Measurements from ENCODE around the gene CARD16.
"Not testable (repeated sequence)": the region's sequence is repeated elsewhere in the genome, so short reads cannot be mapped to it uniquely, and the experiment has no call there.

Gene CARD16

DNA sequence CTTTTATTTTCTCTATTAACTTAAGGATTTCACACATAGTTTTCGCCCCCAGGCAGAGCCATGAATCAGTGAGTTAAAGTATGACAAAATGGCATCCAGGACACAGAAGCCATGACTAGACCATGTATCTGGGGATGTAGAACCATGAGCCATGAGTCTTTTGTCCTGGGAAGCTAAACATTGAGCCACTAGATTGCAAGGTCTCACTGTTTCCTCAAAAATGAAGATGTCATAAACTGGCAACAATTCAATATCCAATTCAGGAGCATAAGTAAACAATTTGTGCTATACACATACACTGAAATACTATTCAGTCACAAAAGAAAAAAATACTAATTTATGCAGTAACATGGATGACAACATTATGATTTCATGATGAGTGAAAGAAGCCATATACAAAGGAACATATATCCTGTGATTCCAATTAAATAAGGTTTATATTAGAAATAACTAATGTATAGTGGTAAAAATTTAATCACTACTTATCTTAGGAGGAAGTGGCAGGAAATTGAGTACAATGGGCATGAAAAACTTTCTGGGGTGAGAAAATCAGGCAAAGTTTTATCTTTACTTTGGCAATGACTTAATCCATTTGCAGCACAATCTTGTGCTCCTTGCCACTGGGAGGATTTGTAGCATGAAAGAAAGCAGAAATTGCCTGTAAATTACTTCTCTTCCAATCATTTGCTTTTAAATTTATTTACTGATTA is 28.5 kb upstream of the CARD16 start:
- TF ChIP-seq, protein P1, sequence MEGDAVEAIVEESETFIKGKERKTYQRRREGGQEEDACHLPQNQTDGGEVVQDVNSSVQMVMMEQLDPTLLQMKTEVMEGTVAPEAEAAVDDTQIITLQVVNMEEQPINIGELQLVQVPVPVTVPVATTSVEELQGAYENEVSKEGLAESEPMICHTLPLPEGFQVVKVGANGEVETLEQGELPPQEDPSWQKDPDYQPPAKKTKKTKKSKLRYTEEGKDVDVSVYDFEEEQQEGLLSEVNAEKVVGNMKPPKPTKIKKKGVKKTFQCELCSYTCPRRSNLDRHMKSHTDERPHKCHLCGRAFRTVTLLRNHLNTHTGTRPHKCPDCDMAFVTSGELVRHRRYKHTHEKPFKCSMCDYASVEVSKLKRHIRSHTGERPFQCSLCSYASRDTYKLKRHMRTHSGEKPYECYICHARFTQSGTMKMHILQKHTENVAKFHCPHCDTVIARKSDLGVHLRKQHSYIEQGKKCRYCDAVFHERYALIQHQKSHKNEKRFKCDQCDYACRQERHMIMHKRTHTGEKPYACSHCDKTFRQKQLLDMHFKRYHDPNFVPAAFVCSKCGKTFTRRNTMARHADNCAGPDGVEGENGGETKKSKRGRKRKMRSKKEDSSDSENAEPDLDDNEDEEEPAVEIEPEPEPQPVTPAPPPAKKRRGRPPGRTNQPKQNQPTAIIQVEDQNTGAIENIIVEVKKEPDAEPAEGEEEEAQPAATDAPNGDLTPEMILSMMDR (conservative IDR thresholded peaks at IDR 0.05; ENCODE audit: control insufficient read depth, insufficient read depth, low read depth, low read length), result no peak
- no peak for DNase-seq (ENCODE audit: low read depth)
- no peak overlapping the region for H3K4me3 ChIP-seq (ENCODE audit: control insufficient read depth, low read depth, low read length)

DNA sequence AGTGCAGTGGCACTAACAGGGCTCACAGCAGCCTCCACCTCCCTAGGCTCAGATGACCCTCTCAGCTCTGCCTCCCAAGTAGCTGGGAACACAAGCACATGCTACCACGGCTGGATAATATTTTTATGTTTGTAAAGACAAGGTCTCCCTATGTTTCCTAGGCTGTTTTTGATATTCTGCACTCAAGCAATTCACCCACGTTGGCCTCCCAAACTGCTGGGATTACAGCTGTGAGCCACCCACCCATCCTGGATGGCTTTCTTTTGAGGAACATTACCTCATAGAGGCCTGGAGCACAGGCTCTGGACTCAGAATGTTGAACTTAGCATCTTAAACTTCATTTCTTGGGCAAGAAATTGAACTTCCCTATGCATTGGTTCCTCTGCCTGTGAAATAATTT is 26.9 kb upstream of the CARD16 start:
- not testable (repeated sequence) for DNase-seq (ENCODE audit: low read depth); H3K4me3 ChIP-seq (ENCODE audit: control insufficient read depth, low read depth, low read length)

DNA sequence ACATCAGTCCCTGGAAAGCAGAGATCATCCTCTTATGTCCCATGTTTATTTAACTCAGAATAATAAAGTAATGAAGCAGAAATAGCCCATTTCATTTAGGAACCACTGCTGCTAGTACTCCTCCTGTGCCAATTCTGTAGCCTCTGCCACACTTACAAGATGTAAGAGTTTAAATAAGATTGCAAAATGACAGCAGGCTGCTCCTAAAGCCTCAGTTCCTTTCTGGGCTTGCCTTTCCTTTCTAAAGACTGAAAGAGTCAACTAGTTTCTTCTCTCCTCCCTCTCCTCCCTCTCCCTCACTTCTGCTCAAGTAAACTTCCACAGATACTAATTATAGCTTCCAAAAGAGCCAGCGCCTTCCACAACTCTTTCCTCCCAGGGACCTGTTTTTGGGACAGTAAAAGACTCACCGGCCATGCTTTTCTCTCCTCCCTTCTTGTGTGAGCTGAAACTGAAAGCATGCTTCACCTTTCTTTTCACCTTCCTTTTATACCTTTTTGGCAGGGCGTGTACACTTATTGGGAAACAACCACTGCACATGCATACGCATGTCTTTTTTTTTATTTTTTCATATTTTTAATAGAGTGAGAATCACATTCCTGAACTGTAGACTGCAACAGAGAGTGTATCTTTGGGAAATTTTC is 26.1 kb upstream of the CARD16 start:
- no peak overlapping the region for H3K4me3 ChIP-seq (ENCODE audit: control insufficient read depth, low read depth, low read length)
- DNase-seq (ENCODE audit: low read depth), result no peak
- TF ChIP-seq, protein P1 (conservative IDR thresholded peaks at IDR 0.05; ENCODE audit: control insufficient read depth, insufficient read depth, low read depth, low read length), result no peak

DNA sequence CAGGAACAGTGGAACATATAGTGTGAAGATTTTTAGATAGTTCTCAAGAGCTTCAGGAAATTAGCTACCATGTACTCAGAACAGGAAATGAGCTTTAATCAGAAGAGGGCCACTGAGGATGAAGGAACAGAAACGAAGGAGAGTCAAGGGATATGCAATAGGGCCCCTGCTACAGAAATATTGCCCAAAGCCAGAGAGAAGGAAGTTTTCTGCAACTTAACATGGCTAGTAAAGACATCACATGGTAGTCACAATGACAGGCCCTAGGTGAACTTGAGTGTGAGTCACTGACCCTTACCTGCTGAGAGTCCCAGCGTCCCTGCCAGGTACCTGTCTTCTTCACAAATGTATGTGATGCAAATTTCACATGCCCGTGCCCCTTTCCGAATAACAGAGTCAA is 25.2 kb upstream of the CARD16 start:
- TF ChIP-seq, protein P1 (conservative IDR thresholded peaks at IDR 0.05; ENCODE audit: control insufficient read depth, insufficient read depth, low read depth, low read length), result no peak
- no peak overlapping the region for H3K4me3 ChIP-seq (ENCODE audit: control insufficient read depth, low read depth, low read length)
- no peak for DNase-seq (ENCODE audit: low read depth)

DNA sequence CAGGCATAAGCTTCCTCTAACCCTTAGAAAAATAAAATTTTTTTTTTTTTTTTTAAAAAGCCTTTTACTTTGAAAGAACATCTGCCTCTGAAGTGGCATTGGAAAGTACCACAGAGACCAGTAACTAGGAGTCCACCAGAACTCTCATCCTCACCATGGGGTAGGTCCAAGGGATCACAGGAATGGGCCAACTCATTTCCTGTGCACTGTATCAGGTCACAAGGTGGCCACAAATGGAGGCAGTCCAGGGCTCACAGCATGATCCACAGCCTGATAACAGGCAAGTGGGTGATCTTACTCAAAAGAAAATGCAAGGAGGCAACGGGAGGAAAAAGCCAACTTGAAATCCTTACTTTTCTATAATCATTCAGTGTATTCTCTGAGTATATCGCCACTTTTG is 24.6 kb upstream of the CARD16 start:
- H3K4me3 ChIP-seq (ENCODE audit: control insufficient read depth, low read depth, low read length); DNase-seq (ENCODE audit: low read depth): not testable (repeated sequence)

DNA sequence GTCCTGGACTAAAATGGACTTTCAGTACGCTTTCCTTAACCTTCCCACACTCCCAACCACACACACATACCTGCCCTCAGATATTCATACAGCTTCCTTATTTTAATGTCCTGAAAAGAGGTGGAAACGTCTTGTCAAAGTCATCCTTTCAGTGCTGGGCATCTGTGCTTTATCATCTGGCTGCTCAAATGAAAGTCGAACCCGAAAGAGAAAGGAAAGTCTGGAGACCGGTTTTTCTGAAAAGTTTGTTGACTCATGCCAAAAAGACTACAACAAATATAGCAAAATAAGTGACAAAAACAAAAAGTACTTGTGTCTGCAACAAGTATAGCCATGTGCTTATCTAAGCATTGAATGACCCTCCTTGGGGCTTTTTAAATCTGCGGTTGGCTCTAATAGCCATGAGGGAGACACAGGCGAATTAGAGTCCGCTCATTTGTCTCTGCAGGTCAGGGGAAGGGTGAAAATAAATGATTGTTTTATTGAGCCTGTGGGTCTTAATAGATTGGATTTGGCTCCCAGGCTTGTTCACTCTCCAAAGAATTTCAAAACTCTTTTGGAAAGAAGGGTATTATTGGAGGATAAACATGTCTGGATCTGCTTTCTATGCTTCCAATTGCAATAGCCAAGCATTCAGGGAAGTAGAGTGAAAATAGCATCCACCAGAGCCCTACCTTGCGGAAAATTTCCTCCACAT is 18.3 kb upstream of the CARD16 start:
- not testable (repeated sequence) for DNase-seq (ENCODE audit: low read depth); H3K4me3 ChIP-seq (ENCODE audit: control insufficient read depth, low read depth, low read length)

DNA sequence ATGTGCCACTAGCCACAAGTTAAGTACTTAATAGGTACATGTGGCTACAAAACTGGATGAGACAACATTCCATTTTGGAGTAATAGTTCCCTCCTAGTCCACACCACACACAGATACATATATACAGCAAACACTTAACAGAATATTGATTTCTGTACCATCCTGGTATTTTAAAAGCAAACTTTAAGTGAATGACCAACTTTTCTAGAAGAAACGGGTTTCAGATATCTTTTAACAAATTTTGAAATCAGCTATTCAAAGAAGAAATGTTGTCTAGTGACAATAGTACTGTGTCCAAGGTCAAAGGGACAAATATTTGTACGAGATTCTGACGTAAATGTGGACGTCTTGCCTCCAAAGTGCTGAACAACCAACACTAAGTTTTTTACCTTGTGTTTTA is 12.3 kb upstream of the CARD16 start:
- no peak overlapping the region for H3K4me3 ChIP-seq (ENCODE audit: control insufficient read depth, low read depth, low read length)
- TF ChIP-seq, protein P1 (conservative IDR thresholded peaks at IDR 0.05; ENCODE audit: control insufficient read depth, insufficient read depth, low read depth, low read length), result no peak
- DNase-seq (ENCODE audit: low read depth), result no peak

DNA sequence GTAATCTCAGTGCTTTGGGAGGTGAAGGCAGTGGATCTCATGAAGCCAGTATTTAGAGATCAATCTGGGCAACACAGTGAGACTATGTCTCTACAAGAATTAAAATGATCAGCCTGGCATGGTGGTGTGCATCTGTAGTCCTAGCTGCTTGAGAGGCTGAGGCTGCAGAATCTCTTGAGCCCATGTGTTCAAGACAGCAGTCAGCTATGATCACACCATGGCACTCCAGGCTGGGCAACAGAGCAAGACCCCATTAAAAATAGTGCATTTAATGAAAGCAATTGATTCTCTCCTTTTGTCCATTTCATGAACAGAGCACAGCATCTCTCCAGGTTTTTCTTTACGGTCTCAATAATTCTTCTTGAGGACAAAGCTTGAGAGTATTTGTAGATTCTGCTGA is 11.3 kb upstream of the CARD16 start:
- TF ChIP-seq, protein P1 (conservative IDR thresholded peaks at IDR 0.05; ENCODE audit: control insufficient read depth, insufficient read depth, low read depth, low read length), result no peak
- no peak for DNase-seq (ENCODE audit: low read depth)
- H3K4me3 ChIP-seq (ENCODE audit: control insufficient read depth, low read depth, low read length), result no peak overlapping the region
